GM03348 (cell line): Measurements from ENCODE around the gene ZBTB21.
A peak's percentile ranks its signal among the peaks of the same experiment; 100 is the strongest.
"Not testable (repeated sequence)": the region's sequence is repeated elsewhere in the genome, so short reads cannot be mapped to it uniquely, and the experiment has no call there.

Experiments used
- DNase-seq: peaks from one replicate; pipeline ENCODE4 v3.0.0; 2012; ENCODE audit warnings: low spot score

Gene ZBTB21

GRCh38 chr21:41966872-41967621, 43.1 kb downstream of the ZBTB21 start:
- no peak for DNase-seq

GRCh38 chr21:41966041-41966833, 43.9 kb downstream of the ZBTB21 start:
- no peak for DNase-seq

DNA sequence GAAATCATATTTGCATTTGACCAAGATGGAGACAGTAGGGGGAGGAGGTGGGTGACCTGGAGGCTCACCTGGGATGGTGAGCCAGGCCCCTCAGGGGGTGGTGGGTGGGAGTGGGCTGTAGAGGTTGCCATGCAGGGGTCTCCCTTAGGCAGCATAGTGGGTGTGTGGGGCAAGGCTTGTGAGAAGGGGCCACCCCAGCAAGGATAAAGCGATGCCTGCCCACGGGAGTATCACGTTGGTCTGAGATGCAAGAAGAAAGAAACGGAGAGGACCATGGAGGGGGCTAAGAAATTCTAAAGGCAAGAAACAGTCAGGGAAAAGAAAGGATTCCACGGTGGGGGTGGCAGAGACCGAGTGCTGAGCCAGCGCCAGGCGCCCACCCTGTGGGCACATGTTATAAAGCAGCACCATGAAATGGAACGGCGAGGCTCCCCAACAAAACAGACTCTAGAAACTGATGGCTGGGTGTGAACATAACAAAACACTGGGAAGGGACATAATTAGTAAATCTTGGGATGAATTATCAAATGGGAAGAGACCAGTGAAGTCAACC, 44.6 kb downstream of the ZBTB21 start:
- DNase-seq: no peak

DNA sequence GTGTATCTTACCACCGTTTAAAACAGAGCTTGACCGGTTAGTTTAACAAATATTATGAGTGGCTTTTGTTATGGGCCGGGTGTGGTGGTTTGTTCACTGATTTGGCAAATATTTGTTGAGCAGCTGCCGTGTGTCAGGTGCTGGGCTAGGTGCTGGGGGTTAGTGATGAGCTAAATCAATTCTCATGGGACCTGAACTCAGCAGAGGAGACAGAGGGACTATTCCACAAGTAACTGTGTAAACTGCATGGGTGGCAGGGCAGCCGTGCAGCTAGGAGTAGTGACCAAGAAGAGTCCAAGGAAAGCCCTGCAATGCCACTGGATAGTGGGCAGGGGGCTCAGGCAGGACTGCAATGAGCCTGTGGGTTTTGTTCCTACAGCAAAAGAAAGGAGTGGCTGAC, 45.1 kb downstream of the ZBTB21 start:
- no peak for DNase-seq

GRCh38 chr21:41964171-41964570, 46.0 kb downstream of the ZBTB21 start:
- DNase-seq: no peak

DNA sequence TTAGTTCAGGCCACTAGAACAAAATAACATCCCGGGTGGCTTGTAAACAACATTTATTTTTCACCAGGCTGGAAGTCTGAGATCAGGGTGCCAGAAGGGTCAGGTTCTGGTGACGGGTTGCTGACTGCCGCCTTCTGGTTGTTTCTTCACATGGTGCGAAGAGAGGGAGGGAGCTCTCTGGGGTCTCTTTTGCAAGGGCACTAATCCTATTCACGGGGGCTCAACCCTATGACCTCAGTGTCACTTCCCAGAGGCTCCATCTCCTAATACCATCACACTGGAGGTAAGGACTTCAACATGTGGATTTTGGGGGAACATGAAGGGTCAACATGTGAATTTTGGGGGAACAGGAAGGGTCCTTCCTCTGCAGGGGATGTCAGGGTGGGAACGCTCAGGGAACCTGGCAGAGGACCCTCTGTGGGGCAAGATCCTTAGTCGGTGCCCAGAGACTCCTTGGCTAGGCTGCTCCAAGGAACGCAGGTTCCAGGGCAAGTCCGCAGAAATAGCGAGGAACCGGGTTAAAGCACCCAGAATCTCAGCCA, 47.7 kb downstream of the ZBTB21 start:
- DNase-seq: no peak

GRCh38 chr21:41961753-41962152, 48.4 kb downstream of the ZBTB21 start:
- no peak for DNase-seq

GRCh38 chr21:41961282-41961701, 48.9 kb downstream of the ZBTB21 start:
- no peak for DNase-seq

DNA sequence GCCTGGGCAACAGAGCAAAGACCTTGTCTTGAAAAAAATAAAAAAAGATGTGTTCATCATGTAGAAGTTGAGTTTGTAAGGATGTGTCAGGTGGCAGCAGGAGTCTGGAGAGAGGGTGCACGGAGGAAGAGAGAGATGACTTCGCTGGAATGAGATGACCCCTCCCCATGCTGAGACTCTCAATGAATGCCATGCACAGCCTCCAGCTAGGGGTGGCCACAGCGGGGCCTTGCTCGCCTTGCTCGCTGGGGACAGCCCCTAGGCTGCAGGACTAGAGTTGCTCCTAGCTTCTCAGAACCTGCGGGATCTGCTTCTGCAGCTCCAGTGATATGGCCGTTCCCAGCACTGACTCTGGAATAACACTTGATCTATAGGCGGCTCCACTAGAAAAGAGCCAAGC, 49.8 kb downstream of the ZBTB21 start:
- DNase-seq: no peak

- DNase-seq: not testable (repeated sequence)
Measured at GRCh38 chr21:41959697-41960096, 50.5 kb downstream of the ZBTB21 start.

DNA sequence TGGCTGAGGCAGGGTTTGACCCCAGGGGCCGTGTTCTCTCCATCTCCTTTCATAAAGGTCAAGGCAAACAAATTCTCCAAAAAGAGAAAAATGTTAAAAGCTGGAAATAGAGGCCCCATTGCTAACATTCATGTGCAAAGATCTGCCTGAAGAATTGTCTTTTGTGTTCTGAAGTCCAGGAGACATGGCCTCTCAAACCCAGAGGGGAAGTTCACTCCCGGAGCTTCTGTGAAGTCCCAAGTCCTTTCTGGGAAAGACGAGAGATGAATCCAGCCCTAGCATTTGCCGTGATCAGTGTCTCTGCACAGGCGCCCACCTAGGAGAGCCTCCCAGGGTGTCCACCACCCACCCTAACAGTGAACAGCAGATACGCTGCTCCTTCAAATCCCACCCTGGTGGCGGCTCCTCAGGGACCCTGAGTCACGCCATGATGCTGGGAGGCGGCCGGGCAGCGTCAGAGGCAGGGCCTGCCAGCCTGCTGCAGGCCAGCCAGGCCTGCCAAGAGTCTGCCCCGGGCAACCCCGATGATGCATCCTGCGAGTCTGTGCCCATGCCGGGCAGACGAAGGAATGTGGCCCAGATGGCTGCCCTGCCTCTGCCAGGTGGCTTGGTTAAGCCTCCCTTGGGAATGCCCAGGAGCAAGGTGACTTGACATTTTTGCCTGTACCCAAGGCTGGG, 51.1 kb downstream of the ZBTB21 start:
- DNase-seq: no peak

DNA sequence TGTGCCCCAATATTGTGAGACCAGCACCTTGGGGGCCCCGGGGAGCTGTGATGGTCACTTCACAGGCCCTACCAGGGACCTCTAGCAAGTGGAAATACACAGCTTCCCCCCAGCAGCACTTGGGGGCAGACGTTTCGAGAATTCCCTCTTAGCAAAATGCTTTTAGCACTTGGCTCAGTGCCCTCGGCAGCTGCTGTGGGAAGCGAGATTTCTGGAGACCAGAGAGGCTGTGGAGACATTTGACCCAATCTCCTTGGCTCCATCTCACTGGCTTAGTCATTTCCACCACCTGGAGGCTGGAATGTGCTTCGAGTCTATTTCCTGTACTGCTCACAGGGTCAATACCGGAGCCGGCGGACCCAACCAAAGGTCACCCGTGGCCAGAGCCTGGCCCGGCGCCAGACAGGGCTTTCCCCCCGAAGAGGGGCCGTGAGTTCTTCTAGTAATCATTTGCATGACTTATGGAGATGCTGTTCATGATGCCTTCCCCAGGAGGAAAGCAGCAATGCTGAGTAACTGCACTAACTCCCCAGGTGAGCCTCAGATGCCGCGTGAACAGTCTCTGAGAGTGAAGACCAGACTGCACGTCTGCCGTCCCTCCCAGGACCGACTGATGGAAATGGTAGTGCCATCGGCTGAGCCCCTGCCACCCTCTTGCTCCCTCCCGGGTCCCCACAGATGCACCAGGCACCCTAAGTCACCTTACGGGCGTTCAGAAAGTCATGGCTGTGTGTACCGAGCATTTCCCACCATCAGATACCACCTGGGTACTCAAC, 52.0 kb downstream of the ZBTB21 start:
- DNase-seq: peak; percentile 90

DNA sequence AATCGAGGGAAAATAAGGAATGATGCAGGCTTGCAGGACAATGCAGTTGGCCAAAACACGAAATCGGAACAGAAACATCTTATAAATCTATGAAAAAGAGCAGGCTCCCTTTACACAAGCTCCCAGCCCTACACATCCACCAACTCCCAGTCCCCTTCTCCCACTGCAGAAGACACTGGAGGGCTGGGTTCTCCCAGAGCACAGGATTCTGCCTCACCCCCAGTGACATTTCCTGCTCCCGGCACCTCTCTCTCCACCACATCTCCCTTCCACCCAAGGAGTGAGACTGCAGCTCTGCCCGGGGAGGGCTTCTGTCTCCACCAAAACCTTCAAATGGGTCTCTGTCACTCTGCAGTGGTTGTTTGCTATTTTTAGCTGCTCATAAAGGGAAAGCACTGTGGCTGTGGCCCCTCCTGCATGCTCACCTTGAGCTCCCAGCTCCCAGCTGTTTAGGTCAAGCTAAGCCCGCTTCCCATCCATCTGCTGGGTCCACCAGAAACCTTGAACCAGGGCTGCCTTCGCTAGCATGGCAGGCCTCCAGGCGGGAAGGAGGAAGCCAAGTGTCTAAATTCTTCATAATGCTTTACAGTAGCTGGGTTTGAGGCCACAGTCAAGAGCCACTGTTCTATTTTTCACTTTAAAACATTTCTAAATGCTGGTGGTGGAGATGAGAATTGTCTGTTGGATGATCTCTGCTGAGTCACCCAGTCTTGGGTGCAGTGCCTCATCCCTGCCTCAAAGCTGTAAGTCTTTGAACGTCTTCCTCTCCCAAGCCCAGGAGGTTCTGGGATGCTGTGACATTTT, 53.0 kb downstream of the ZBTB21 start:
- peak; percentile 79 for DNase-seq

DNA sequence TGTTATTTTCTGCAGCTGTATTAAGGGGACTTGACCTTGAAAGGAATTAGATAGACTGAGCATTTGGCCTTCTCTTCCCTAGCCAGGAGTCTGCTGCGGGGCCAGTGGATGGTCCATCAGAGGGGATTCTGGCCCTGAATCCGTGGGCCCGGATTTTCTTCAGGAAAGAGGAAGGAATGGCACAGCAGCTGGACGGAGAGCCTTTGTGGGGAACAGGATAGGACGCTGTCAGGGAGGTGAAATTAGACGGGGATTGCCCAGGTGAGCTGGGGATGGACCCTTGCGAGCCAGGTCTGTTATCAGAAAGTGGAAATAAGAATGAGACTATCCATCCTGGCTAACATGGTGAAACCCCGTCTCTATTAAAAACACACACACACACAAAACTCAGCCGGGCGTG, 54.6 kb downstream of the ZBTB21 start:
- DNase-seq: no peak

- DNase-seq: no peak
Measured at GRCh38 chr21:41954654-41955499, 55.3 kb downstream of the ZBTB21 start.

DNA sequence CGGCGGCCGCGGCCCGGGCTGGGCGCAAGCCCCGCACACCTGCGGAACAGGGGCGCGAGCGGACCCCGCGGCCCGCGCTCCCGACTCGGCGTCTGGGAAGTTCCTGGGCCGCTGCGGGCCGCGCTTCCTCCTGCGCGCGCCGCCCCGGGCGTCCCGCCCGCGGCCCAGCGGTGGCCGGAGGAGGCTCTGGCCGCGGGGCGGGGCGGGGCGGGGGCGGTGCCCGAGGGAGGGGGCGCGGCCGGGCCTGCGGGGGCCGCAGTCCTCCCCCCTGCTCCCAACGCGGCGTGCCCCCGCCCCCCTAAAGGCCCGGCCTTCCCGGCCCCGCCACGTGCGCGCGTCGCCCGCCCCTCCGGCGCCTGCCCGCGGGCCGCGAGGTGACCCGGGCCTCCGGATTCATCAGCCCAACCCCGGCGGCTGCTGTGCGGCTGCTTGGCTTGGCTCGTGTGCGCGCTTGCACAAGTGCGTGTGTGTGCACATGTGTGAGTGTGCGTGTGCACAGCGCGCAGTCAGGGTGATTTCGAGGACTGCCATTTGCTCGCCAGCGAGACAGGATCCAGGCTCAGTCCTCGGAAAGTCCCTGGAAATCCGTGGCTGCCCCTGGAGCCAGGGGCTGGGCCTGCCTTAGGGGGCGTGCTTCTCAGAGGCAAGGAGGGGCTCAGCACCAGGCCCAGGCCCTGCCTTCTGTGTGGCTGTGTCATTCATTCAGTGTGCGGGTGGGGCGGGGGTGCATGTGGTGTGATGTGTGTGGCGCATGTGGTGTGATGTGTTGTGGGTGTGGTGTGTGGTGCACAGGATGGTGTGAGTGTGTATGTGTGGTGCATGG, 56.1 kb downstream of the ZBTB21 start, which contains the start of gene C2CD2:
Gene C2CD2, minus strand, starts transcription at position 188 of the 823 bp plus-strand sequence. CDS start 370 bp downstream, outside the sequence.
- peak; percentile 99 for DNase-seq

GRCh38 chr21:41953249-41953830, 56.8 kb downstream of the ZBTB21 start:
- DNase-seq: peak; percentile 72

DNA sequence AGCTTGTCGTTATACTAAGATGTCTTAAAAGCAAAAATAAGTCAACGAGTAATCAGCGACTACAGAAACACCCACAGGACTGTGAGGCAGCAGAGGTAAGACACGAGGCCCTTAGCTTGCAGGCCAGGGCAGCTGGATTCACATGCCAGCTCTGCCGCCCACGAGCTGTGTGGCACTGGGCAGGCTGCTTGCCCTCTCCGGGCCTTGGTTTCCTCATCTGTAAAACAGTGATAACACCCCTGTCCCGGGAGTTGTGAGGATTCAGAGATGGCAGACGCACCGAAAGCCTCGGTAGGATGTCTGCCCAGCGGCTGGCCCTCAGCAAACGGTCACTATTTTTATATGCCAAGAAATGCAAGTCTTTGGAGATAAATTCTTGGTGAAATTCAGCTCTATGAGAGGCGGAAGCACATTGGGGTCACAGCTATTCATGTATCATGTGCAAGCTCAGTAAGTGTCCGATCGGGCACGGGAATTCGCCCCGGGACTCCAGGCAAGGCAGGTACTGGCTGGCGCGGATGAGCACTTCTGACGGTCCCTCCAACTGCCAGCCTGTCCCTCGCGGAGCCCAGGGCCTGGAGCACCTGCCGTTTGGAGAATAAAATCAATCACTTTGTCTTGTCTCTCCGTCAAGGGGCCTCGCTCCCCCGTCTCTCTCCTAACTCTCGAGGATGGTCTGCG, 57.5 kb downstream of the ZBTB21 start:
- no peak for DNase-seq
